ENCODE data around the gene RPS27L. TPM values are rescaled to one million over a fixed set of nuclear protein-coding genes. Genes with fewer than 3 reads are reported as not detected.
A peak's percentile ranks its signal among the peaks of the same experiment; 100 is the strongest.

Gene RPS27L
- total RNA-seq, result 200 and 202 TPM in 2 replicates
- long read RNA-seq, full-length matches to known transcripts, result 99 of 114 reads
- long read RNA-seq, partial matches to known transcripts, result 8 of 114 reads
- long read RNA-seq, other reads (novel, unspliced or antisense), result 7 of 114 reads

DNA sequence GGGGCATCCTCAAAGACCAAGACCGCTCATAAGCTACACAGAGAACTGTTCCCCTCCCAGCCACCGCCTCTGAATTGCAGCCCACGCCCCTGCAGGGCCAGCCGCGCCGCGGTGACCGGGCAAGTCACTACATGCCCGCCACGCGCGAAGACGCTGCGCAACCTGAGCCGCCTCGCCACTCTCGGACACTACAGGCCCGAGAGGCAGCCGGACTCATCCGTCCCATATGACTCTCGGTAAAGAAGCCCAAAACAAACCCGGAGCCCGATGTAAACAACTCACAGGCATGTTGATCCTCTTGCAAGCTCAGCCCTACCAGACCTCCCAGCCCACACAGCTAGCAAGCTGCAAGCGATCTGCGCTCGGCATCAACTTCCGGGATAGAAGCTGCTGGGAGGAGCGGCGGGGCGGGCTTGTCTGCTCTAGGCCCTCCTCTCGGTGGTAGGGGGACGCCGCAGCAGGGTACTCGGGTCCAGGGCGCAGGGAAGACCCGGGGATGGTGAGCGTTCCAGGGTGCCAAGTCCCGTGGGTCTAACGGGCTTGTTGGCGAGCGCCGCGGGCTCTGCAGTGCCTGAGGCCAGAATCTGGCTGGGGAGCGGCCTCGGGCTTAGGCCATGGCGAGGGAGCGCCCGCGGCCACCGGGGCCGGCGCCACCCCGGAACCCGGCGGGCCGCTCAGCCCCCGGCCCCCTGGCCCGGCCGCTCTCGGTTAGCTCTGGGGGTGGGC lies at the start of gene RPS27L:
Gene RPS27L, minus strand, starts transcription at position 360 of the 726 bp plus-strand sequence. Its CDS starts 72 bp downstream, at position 288.
- Mint-ChIP-seq H3K27me3 (ENCODE audit: unreplicated experiment) (no peaks in the 10 kb centered on the region), H3K27ac (ENCODE audit: unreplicated experiment) (peak within 1 kb of the TSS; percentile 99), H3K4me1 (ENCODE audit: unreplicated experiment) (peaks cover 26% of the 10 kb centered on the region), H3K36me3 (ENCODE audit: unreplicated experiment) (peaks cover 19% of the 10 kb centered on the region), H3K4me3 (ENCODE audit: unreplicated experiment) (peak within 1 kb of the TSS; percentile 100), H3K9me3 (ENCODE audit: unreplicated experiment) (no peaks in the 10 kb centered on the region)
- TF ChIP-seq, protein P1, sequence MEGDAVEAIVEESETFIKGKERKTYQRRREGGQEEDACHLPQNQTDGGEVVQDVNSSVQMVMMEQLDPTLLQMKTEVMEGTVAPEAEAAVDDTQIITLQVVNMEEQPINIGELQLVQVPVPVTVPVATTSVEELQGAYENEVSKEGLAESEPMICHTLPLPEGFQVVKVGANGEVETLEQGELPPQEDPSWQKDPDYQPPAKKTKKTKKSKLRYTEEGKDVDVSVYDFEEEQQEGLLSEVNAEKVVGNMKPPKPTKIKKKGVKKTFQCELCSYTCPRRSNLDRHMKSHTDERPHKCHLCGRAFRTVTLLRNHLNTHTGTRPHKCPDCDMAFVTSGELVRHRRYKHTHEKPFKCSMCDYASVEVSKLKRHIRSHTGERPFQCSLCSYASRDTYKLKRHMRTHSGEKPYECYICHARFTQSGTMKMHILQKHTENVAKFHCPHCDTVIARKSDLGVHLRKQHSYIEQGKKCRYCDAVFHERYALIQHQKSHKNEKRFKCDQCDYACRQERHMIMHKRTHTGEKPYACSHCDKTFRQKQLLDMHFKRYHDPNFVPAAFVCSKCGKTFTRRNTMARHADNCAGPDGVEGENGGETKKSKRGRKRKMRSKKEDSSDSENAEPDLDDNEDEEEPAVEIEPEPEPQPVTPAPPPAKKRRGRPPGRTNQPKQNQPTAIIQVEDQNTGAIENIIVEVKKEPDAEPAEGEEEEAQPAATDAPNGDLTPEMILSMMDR (IDR thresholded peaks at IDR 0.05), result no peak
- DNase-seq (ENCODE audit: extremely low spot score, unreplicated experiment), result peak; percentile 95

DNA sequence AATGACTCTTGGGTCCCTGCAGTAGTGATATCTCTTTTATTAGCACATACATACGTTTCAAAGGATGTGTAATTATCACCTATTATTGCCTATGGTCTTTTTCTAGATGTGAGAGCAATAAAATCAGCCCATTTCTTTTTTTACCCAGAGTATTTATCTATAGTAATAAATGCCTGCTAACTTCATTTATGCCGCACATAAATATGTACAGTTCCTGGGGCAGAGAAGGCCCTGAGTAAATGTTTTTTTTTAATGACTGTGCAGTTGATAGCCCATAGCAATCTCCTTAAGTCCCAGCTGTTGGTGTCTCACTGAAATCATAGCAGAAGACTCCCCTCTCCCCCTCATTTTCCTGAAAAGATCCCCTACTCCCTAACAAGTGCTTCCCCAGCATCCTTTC lies 48.8 kb upstream of the RPS27L start:
- Mint-ChIP-seq H3K4me3 (ENCODE audit: unreplicated experiment) (no peak overlapping the region), H3K4me1 (ENCODE audit: unreplicated experiment) (peaks cover 44% of the 10 kb centered on the region), H3K27me3 (ENCODE audit: unreplicated experiment) (no peaks in the 10 kb centered on the region), H3K36me3 (ENCODE audit: unreplicated experiment) (peaks cover 10% of the 10 kb centered on the region), H3K27ac (ENCODE audit: unreplicated experiment) (peak overlapping the region; percentile 20), H3K9me3 (ENCODE audit: unreplicated experiment) (no peaks in the 10 kb centered on the region)
- TF ChIP-seq, protein P1 (IDR thresholded peaks at IDR 0.05), result no peak
- no peak for DNase-seq (ENCODE audit: extremely low spot score, unreplicated experiment)

DNA sequence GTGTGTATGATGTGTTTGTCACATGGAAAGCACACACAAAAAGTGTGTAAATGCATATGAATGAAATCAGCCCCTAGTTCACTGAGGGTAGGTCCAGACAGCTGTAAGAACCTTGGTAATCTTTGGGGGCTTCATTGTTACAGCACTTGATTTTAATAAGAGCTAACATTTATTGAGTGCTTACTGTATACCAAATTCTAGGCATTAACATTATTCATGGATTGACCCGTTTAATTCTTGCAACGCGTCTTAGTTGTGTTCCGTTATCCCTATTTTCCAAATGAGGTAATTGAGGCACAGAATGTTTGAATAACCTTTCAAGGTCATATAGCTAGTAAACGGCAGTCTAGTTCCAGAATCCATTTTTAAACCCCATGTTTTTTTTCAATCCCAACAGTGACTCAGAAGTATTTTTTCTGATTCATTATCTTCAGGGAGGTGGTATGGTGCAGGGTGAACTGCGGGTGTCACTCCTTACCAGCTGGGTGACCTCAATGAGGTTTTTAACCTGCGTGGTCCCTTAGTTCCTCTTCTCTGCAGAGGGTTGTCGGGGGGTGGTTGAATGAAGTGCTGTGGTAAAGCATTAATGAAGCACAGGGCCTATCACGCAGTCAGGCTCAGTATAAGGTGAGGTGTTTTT lies 46.3 kb upstream of the RPS27L start:
- peaks cover 40% of the 10 kb centered on the region for H3K4me1 Mint-ChIP-seq (ENCODE audit: unreplicated experiment)
- no peak for DNase-seq (ENCODE audit: extremely low spot score, unreplicated experiment)
- H3K27ac Mint-ChIP-seq (ENCODE audit: unreplicated experiment), result no peak overlapping the region
- H3K9me3 Mint-ChIP-seq (ENCODE audit: unreplicated experiment), result no peaks in the 10 kb centered on the region
- TF ChIP-seq, protein P1 (IDR thresholded peaks at IDR 0.05), result no peak
- no peak overlapping the region for H3K4me3 Mint-ChIP-seq (ENCODE audit: unreplicated experiment)
- no peaks in the 10 kb centered on the region for H3K27me3 Mint-ChIP-seq (ENCODE audit: unreplicated experiment)
- H3K36me3 Mint-ChIP-seq (ENCODE audit: unreplicated experiment), result peaks cover 9% of the 10 kb centered on the region

DNA sequence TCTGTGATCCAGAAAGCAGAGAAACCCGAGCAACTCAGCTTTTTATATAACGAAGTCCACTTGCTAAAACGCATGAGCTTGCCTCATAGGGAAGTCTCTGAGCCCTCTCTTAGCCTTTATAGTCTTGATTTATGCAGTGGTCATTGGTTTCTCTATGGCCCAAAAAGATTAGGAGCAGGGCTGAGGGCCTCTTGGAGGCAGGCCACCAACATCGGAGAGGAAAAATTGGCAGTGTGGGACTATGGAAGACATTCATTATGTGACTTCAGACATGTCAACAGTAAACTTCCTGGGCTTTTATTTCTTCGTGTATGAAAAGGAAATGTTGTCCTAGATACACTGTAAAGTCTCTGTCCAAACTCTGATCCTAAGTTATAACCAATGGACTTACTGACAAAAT lies 45.6 kb upstream of the RPS27L start:
- Mint-ChIP-seq H3K9me3 (ENCODE audit: unreplicated experiment) (no peaks in the 10 kb centered on the region), H3K4me1 (ENCODE audit: unreplicated experiment) (peaks cover 40% of the 10 kb centered on the region), H3K36me3 (ENCODE audit: unreplicated experiment) (peaks cover 7% of the 10 kb centered on the region), H3K27me3 (ENCODE audit: unreplicated experiment) (no peaks in the 10 kb centered on the region), H3K4me3 (ENCODE audit: unreplicated experiment) (no peak overlapping the region), H3K27ac (ENCODE audit: unreplicated experiment) (peak overlapping the region; percentile 62)
- TF ChIP-seq, protein P1 (IDR thresholded peaks at IDR 0.05), result no peak
- DNase-seq (ENCODE audit: extremely low spot score, unreplicated experiment), result no peak

Measured in osteocyte (in vitro differentiated cells).